SK-N-MC (cell line): ENCODE measurements around the gene PEX11G.
"Not testable (repeated sequence)": the region's sequence is repeated elsewhere in the genome, so short reads cannot be mapped to it uniquely, and the experiment has no call there.

Source experiments
- DNase-seq: peaks from one replicate; pipeline ENCODE4 v3.0.0-alpha.2; 2011; ENCODE audit warnings: low read depth, low spot score
- H3K27ac ChIP-seq: fragments of 200-600 bp; sonication (generic); 2 replicates; pipeline ENCODE4 v1.5.1; 2016; ENCODE audit warnings: mixed run types
- H3K36me3 ChIP-seq: fragments of 200-600 bp; sonication (generic); 2 replicates; pipeline ENCODE4 v1.6.1; 2017; ENCODE audit warnings: antibody characterized with exemption, low read length, mixed read lengths; ENCODE audit not compliant: insufficient read depth
- H3K4me3 ChIP-seq: fragments of 200-600 bp; sonication (generic); 2 replicates; pipeline ENCODE4 v1.5.1; 2016
- H3K9ac ChIP-seq: fragments of 200-600 bp; sonication (generic); 2 replicates; pipeline ENCODE4 v1.8.0; 2017; ENCODE audit warnings: mixed run types, mixed read lengths; ENCODE audit not compliant: insufficient read length
- H3K9me3 ChIP-seq: fragments of 200-600 bp; sonication (generic); 2 replicates; pipeline ENCODE4 v1.6.1; 2017; ENCODE audit warnings: low read depth, mild to moderate bottlenecking, antibody characterized with exemption, low read length, moderate library complexity, mixed read lengths
- EZH2 ChIP-seq: fragments of 200-600 bp; sonication (generic); IDR thresholded peaks from one replicate; pipeline ENCODE4 v1.6.1; 2017; ENCODE audit warnings: antibody characterized with exemption
- FOXP2 ChIP-seq: optimal IDR thresholded peaks from 2 replicates; pipeline ENCODE3; 2011; ENCODE audit warnings: mild to moderate bottlenecking, moderate library complexity; ENCODE audit not compliant: insufficient read depth; ENCODE audit errors: extremely low read length, control extremely low read depth
- POLR2AphosphoS5 ChIP-seq: IDR thresholded peaks from 2 replicates; pipeline ENCODE4 v1.6.1; 2012; ENCODE audit warnings: mild to moderate bottlenecking, low read depth, low read length, borderline replicate concordance

Gene PEX11G

DNA sequence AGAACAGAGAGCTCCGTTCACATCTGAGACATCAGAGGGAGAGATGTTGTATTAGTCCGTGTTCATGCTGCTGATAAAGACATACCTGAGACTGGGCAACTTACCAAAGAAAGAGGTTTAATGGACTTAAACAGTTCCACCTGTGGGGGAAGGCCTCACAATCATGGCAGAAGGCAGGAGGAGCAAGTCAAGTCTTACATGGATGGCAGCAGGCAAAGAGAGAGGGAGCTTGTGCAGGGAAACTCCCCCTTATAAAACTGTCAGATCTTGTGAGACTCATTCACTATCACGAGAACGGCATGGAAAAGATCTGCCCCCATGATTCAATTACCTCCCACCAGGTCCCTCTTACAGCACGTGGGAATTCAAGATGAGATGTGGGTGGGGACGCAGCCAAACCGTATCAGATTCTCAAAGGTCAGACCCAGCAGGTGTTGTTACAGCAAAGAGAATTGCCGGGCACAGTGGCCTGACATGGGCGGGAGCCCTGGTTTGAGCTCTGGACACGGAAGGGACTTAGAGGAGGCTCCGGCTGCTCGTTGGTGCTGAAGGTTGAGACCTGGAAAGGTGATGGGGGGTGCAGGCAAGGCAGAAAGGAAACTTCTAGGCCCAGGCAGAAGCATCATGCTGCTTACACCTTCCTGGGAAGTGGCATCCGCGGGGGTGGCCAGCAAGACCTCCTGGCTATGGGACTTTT lies 33.1 kb downstream of the PEX11G start:
- no peak overlapping the region for H3K9ac ChIP-seq
- DNase-seq = no peak
- peaks cover 21% of the 10 kb centered on the region for H3K36me3 ChIP-seq
- no peak overlapping the region for H3K27ac ChIP-seq
- H3K4me3 ChIP-seq = no peak overlapping the region
- TF ChIP-seq FOXP2 (no peak), EZH2 (no peak), POLR2AphosphoS5 (no peak)
- H3K9me3 ChIP-seq = no peaks in the 10 kb centered on the region

DNA sequence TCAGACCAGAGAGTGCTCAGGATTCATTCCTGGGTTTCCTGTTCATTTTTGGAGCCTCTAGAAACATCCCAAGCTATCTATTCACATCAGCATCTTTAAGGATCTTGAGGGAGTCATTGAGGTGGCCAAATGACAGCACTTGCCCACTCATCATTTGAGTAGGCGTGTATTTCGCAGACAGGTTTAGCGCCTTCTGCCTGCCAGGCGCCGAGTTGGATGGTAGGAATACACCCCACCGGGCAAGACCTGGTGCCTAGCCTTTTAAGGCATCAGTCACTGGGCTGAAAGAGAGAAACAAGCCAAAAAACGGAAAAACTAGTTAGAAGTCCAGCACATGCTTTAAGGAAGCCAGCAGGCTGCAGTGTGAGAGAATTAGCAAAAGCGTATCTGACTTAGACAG lies 33.8 kb downstream of the PEX11G start:
- H3K4me3 ChIP-seq = no peak overlapping the region
- no peak for TF ChIP-seq POLR2AphosphoS5
- no peak for TF ChIP-seq EZH2
- no peak for TF ChIP-seq FOXP2
- no peaks in the 10 kb centered on the region for H3K9me3 ChIP-seq
- DNase-seq = no peak
- H3K9ac ChIP-seq = no peak overlapping the region
- no peak overlapping the region for H3K27ac ChIP-seq
- peaks cover 21% of the 10 kb centered on the region for H3K36me3 ChIP-seq

DNA sequence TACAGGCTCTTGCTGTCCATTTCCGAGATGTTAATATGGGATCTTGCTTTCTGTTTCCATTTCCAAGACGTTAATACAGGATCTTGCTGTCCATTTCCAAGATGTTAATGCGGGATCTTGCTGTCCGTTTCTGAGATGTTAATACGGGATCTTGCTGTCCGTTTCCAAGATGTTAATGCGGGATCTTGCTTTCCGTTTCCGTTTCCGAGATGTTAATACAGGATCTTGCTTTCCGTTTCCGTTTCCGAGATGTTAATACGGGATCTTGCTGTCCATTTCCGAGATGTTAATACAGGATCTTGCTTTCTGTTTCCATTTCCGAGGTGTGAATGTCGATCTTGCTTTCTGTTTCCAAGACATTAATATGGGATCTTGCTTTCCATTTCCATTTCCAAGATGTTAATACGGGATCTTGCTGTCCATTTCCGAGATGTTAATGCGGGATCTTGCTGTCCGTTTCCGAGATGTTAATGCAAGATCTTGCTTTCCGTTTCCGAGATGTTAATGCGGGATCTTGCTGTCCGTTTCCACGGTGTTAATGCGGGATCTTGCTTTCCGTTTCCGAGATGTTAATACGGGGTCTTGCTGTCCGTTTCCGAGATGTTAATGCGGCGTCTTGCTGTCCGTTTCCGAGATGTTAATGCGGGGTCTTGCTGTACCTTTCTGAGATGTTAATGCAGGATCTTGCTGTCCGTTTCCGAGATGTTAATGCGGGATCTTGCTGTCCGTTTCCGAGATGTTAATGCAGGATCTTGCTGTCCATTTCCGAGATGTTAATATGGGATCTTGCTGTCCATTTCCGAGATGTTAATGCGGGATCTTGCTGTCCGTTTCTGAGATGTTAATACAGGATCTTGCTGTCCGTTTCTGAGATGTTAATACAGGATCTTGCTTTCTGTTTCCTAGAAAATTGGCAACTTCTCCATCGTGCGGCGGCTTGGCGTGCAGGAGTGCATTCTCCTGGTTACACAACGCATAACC lies 38.3 kb downstream of the PEX11G start:
- Histone ChIP-seq H3K4me3 (no peak overlapping the region), H3K36me3 (peaks cover 30% of the 10 kb centered on the region), H3K9me3 (no peaks in the 10 kb centered on the region), H3K9ac (no peak overlapping the region), H3K27ac (no peak overlapping the region)
- TF ChIP-seq FOXP2 (no peak), POLR2AphosphoS5 (no peak)
- DNase-seq = peak; percentile 14

DNA sequence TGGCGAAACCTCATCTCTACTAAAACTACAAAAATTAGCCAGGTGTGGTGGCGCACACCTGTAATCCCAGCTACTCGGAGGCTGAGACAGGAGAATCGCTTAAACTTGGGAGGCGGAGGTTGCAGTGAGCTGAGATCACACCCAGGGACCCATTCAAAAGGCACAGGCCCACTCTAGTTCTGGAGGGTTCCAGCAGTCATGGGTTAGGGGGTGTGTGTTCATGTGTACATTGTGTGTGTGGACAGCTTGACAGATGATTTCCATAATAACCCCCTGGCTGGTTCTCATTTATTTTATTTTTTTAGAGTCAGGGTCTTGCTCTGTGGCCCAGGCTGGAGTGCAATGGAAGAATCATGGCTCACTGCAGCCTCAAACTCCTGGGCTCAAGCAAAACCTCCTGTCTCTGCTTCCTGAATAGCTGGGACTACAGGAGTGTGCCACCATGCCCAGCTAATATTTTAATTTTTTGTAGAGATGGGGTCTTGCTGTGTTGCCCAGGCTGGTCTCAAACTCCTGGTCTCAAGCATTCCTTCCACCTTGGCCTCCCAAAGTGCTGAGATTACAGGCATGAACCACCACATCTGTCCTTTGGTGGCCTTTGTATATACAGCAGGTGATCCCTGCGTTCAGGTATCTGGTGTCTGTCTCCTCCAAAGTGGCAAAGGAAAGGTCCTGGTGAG lies 39.3 kb downstream of the PEX11G start:
- not testable (repeated sequence) for DNase-seq, H3K9ac ChIP-seq, H3K4me3 ChIP-seq, H3K27ac ChIP-seq, H3K9me3 ChIP-seq
- peaks cover 34% of the 10 kb centered on the region for H3K36me3 ChIP-seq

DNA sequence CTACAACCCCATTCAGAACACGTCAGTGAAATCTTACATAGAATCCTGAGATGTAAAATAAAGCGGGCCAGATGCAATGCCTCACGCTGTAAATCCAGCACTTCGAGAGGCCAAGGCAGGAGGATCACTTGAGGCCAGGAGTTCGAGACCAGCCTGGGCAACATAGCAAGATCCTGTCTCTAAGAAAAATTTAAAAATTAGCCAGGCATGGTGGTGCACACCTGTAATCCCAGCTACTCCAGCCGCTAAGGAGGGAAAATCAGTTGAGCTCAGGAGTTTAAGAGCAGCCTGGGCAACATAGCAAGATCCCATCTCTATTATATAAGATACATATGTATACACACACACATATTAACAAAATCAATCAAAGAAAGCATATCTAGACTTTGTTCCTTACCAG lies 41.2 kb downstream of the PEX11G start:
- TF ChIP-seq POLR2AphosphoS5 = no peak
- TF ChIP-seq EZH2 = no peak
- no peak for TF ChIP-seq FOXP2
- Histone ChIP-seq H3K36me3 (peaks cover 28% of the 10 kb centered on the region; the same call in 1 of the 2 replicates), H3K27ac (no peak overlapping the region), H3K4me3 (no peak overlapping the region), H3K9ac (no peak overlapping the region), H3K9me3 (no peaks in the 10 kb centered on the region)
- DNase-seq = no peak

DNA sequence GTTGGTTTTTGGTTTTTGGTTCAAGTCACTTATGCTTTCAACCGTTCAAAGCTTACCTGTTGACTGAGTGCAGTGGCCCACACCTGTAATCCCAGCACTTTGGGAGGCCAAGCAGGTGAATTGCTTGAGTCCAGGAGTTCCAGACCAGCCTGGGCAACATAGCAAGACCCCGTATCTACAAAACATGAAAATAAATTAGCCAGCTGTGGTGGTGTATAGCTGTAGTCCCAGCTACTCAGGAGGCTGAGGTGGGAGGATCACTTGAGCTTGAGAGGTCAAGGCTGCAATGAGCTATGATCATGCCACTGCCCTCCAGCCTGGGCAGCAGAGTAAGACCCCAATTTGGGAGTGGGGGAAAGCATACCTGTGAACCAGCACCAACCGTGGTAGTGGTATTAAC lies 43.7 kb downstream of the PEX11G start:
- Histone ChIP-seq H3K27ac (no peak overlapping the region), H3K4me3 (no peak overlapping the region), H3K9me3 (no peaks in the 10 kb centered on the region), H3K36me3 (peaks cover 31% of the 10 kb centered on the region), H3K9ac (no peak overlapping the region)
- TF ChIP-seq POLR2AphosphoS5 = no peak
- no peak for TF ChIP-seq EZH2
- TF ChIP-seq FOXP2 = no peak
- DNase-seq = no peak

DNA sequence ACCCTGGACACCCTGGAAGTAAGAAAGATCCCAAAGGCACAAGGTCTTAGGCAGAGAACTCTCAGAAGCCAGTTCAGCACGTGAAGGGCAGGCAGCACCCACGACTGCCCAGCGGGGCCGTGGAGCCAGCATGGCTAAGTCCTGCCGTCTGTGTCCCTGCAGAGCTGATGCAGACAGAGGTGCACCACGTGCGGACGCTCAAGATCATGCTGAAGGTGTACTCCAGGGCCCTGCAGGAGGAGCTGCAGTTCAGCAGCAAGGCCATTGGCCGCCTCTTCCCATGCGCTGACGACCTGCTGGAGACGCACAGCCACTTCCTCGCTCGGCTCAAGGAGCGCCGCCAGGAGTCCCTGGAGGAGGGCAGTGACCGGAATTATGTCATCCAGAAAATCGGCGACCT lies 44.8 kb downstream of the PEX11G start:
- no peaks in the 10 kb centered on the region for H3K9me3 ChIP-seq
- no peak for DNase-seq
- H3K9ac ChIP-seq = no peak overlapping the region
- H3K4me3 ChIP-seq = no peak overlapping the region
- TF ChIP-seq EZH2 = no peak
- no peak for TF ChIP-seq POLR2AphosphoS5
- no peak for TF ChIP-seq FOXP2
- no peak overlapping the region for H3K27ac ChIP-seq
- H3K36me3 ChIP-seq = peaks cover 29% of the 10 kb centered on the region

DNA sequence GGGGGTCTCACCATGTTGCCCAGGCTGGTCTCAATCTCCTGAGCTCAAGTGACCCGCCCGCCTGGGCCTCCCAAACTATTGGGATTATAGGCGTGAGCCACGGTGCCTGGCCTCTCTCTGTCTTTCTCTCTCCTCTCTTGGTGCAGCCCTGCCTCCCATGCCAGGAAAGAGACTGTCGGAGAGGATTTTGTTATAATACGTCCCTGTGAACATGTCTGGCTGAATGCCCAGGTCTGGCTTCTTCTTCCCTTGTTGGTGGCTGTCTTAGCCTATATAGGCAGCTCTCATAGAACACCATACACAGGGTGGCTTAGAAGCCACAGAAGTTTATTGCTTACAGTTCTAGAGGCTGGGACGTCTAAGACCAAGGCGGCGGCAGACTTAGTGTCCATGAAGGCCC lies 46.4 kb downstream of the PEX11G start:
- TF ChIP-seq POLR2AphosphoS5 (no peak), EZH2 (no peak), FOXP2 (no peak)
- H3K27ac ChIP-seq = peak overlapping the region; percentile 36; the same call in 1 of the 2 replicates
- H3K4me3 ChIP-seq = no peak overlapping the region
- no peaks in the 10 kb centered on the region for H3K9me3 ChIP-seq
- H3K36me3 ChIP-seq = peaks cover 17% of the 10 kb centered on the region
- H3K9ac ChIP-seq = no peak overlapping the region
- peak; percentile 8 for DNase-seq
